ENCODE results near the gene UHMK1. TPM values are rescaled to one million over a fixed set of nuclear protein-coding genes. Genes with fewer than 3 reads are reported as not detected.

Gene UHMK1
- total RNA-seq, 1 experiment from 2014 or later = 75.1 TPM

DNA sequence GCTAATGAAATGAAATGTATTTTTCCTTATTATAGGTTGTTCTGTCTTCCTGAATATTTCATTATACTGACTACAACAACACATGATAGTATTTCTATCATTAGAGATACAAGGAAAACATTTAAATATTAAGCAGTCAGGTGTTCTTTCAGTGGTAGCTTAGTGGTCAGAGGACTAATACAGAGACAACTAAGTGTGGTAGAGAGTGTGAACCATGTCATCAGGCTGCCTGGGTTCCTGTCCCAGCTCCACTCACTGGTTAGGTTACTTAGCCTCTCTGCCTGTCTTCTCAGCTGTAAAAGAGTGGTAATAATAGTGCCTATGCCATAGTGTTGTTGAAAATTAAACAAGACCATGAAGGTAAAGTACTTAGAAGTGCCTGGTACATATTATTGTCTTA is 67.8 kb downstream of the UHMK1 start (continued):
- TF ChIP-seq, protein P1, sequence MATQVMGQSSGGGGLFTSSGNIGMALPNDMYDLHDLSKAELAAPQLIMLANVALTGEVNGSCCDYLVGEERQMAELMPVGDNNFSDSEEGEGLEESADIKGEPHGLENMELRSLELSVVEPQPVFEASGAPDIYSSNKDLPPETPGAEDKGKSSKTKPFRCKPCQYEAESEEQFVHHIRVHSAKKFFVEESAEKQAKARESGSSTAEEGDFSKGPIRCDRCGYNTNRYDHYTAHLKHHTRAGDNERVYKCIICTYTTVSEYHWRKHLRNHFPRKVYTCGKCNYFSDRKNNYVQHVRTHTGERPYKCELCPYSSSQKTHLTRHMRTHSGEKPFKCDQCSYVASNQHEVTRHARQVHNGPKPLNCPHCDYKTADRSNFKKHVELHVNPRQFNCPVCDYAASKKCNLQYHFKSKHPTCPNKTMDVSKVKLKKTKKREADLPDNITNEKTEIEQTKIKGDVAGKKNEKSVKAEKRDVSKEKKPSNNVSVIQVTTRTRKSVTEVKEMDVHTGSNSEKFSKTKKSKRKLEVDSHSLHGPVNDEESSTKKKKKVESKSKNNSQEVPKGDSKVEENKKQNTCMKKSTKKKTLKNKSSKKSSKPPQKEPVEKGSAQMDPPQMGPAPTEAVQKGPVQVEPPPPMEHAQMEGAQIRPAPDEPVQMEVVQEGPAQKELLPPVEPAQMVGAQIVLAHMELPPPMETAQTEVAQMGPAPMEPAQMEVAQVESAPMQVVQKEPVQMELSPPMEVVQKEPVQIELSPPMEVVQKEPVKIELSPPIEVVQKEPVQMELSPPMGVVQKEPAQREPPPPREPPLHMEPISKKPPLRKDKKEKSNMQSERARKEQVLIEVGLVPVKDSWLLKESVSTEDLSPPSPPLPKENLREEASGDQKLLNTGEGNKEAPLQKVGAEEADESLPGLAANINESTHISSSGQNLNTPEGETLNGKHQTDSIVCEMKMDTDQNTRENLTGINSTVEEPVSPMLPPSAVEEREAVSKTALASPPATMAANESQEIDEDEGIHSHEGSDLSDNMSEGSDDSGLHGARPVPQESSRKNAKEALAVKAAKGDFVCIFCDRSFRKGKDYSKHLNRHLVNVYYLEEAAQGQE (IDR thresholded peaks at IDR 0.05; ENCODE audit: low read depth) = no peak

DNA sequence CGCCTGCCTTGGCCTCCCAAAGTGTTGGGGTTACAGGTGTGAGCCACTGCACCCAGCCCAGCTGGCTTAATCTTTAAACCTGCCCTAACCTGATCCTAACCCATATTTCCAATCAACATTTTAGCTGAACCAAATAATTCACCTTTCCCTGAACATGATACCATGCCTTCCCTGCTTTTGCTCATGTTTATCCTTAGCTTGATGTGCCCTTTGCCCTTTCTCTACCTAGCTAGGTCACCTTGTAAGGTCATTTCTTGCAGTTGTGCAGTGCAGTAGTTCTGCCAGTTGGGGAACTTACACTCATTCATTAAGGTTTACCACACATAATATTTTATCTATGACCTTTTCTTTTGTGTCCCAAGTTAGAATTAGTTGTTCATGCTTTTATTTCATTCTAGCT is 69.3 kb downstream of the UHMK1 start:
- H3K27ac ChIP-seq (ENCODE audit: low read depth, low read length) = no peak overlapping the region
- DNase-seq (ENCODE audit: low read depth, low spot score) = no peak
- H3K9me3 ChIP-seq (ENCODE audit: control insufficient read depth in 1 of 2, insufficient read depth in 1 of 2, low read depth in 1 of 2, low read length in 2 of 2) = no peaks in the 10 kb centered on the region
- no peak overlapping the region for H3K4me2 ChIP-seq (ENCODE audit: low read length)
- no TSS peak for BruUV-seq (replicated peaks)
- ChIA-PET POLR2A (no interaction called here), RAD21 (ENCODE audit: low non-redundant PET in 1 of 2, low total read pairs in 2 of 2, uncharacterized antibody in 2 of 2, unreplicated experiment in 2 of 2) (no interaction called here), CTCF (no interaction called here)
- H3K9me2 ChIP-seq (ENCODE audit: insufficient read depth) = no peaks in the 10 kb centered on the region
- intact Hi-C loops (cut with micrococcal nuclease) = loop anchor here (10.0 kb wide), 1 partner anchor 212 kb away; no protein-coding TSS in a partner anchor
- ATAC-seq = no peak
- H3K79me2 ChIP-seq (ENCODE audit: insufficient read depth, low read length) = peaks cover 72% of the 10 kb centered on the region
- H3K27me3 ChIP-seq (ENCODE audit: insufficient read depth, low read length) = no peaks in the 10 kb centered on the region
- no peak overlapping the region for H3K9ac ChIP-seq (ENCODE audit: low read length)
- TF ChIP-seq, protein P1 (IDR thresholded peaks at IDR 0.05; ENCODE audit: low read depth) = no peak
- no peak for TF ChIP-seq CBX3 (IDR thresholded peaks at IDR 0.05; ENCODE audit: low read depth)
- TF ChIP-seq, protein P2, sequence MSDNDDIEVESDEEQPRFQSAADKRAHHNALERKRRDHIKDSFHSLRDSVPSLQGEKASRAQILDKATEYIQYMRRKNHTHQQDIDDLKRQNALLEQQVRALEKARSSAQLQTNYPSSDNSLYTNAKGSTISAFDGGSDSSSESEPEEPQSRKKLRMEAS (IDR thresholded peaks at IDR 0.05) = no peak
- H4K20me1 ChIP-seq (ENCODE audit: insufficient read depth) = peaks cover 4% of the 10 kb centered on the region; the same call in 1 of the 2 replicates
- peaks cover 6 to 13% of the 10 kb centered on the region in 2 experiments; a peak in 2 of 4 replicates for H3K36me3 ChIP-seq (ENCODE audit: control insufficient read depth in 1 of 2, insufficient read depth in 2 of 2, low read length in 2 of 2)
- no peak overlapping the region for H3K4me3 ChIP-seq (replicated peaks in 1 of 2; ENCODE audit: low read depth in 1 of 2, low read length in 2 of 2)
- no peak overlapping the region for H2AFZ ChIP-seq (ENCODE audit: low read depth, low read length, poor library complexity, severe bottlenecking)
- peaks cover 0 to 11% of the 10 kb centered on the region in 2 experiments; a peak in 3 of 4 replicates for H3K4me1 ChIP-seq (ENCODE audit: control insufficient read depth in 1 of 2, insufficient read depth in 2 of 2, low read length in 2 of 2)

Measured in HCT116 (cell line).